Dedifferentiated amniotic fluid mesenchymal stem cell (primary cell): ENCODE results near the gene ITGA3.

ENCODE experiments used
- DNase-seq: peaks from one replicate; pipeline ENCODE4 v3.0.0-alpha.2; 2016; ENCODE audit errors: extremely low spot score

The ITGA3 gene

GRCh38 chr17:50129353-50129727, 73.4 kb downstream of the ITGA3 start:
- no peak for DNase-seq

GRCh38 chr17:50129728-50130558, 74.0 kb downstream of the ITGA3 start, which contains the start of gene SAMD14:
TSS of gene SAMD14 (minus strand) at chr17:50130160. CDS start at chr17:50124959, 5,201 bp downstream.
- no peak for DNase-seq

- DNase-seq, result no peak
These were observed 74.8 kb downstream of the ITGA3 start for GRCh38 chr17:50130559-50131305.

- DNase-seq, result no peak
These were observed 76.3 kb downstream of the ITGA3 start for GRCh38 chr17:50132104-50132794.

GRCh38 chr17:50133028-50133768, 77.3 kb downstream of the ITGA3 start:
- DNase-seq, result no peak

GRCh38 chr17:50133769-50134099, 77.8 kb downstream of the ITGA3 start:
- no peak for DNase-seq

- no peak for DNase-seq
These were observed 78.5 kb downstream of the ITGA3 start for GRCh38 chr17:50134206-50135110.

GRCh38 chr17:50135316-50136095, 79.6 kb downstream of the ITGA3 start:
- no peak for DNase-seq

GRCh38 chr17:50136096-50136687, 80.3 kb downstream of the ITGA3 start:
- DNase-seq, result no peak

- no peak for DNase-seq
These were observed 81.1 kb downstream of the ITGA3 start for GRCh38 chr17:50137042-50137441.

- no peak for DNase-seq
These were observed 83.4 kb downstream of the ITGA3 start for GRCh38 chr17:50139185-50139783.
